HS-5 (cell line): ENCODE measurements around the gene TEC.
"Not testable (repeated sequence)": the region's sequence is repeated elsewhere in the genome, so short reads cannot be mapped to it uniquely, and the experiment has no call there.

Experiments
- DNase-seq: peaks from one replicate; pipeline ENCODE4 v3.0.0-alpha.2; 2012; ENCODE audit warnings: low read depth

TEC gene

DNA sequence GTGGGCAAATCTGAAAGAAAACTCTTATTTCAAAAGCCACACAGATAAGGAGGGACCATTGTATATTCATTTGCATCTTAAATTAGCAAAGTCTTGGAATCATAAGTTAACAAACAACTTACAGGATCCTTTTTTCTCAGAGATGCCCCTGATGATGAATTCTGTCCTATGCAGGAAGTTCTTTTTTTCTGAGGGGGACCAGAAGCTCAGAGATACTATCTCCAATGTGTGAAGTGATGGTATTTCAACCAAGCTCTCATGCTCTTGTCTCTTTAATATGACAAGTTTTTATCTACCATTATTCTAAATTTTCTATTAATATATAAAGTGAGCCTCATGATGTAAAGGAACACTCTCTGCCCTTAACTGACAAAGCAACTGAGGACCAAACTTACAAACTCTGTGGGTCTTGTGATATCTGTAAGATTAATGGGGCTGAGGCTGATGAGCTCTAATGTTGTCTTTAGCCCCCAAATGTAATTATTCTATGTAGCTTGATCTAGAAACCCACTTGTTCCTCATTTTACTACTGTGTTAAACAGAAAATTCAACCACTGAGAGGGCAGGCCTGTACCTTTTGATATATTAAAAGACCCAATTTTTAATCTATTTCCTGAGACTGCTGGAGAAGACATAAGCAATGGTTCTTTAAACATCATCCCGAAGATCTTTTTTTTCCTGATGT lies 27.0 kb downstream of the TEC start:
- DNase-seq = no peak

DNA sequence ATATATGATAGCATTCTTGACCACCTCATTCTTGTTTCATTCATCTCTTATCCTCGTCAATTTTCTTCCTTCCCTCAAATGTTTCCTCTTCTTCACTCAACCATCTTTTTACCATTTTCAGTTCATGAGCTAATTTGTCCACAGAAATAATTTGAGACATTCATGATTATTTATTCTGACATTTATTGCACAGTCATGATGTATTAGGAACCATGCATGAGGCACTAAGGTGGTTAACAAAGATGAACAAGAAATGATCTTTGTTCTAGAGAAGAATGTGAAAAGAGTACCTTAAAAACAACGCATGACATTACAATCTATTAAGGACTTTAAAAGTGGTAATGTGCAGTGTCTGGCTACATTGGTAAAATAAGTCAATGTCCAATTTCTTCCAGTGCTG lies 27.9 kb downstream of the TEC start:
- no peak for DNase-seq

DNA sequence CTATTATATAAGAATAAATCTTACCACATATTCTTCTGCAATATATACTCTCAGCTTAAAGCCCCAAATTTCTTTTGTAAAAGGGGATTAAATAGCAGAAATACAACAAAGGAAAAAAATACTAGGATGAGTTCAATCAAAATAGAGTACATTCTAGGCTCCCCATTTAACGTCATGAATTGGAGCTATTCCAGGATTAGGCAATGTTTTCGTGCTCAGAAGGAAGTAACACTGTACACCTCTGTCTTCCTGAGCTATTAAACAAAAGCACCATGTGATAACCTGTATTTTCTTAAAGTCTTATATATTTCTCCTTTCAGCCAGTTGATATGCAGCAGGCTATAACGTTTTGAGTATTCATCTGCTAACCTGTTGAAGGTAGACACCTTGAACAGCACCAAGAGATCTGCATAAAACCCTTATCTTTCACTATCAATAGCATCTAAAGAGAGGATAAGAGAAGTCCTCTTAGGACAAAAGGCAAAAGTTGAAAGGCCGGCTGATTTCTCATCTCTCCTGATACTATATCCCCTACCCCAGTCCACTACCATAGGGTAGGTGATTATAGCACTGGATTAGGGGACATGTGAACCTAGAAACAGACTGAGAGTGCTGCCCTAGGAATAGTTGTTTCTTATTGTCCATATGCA lies 31.5 kb downstream of the TEC start:
- DNase-seq = no peak

- no peak for DNase-seq
Observed at GRCh38 chr4:48235050-48235449, 34.6 kb downstream of the TEC start.

GRCh38 chr4:48234575-48234974 lies 35.1 kb downstream of the TEC start:
- DNase-seq = no peak

DNA sequence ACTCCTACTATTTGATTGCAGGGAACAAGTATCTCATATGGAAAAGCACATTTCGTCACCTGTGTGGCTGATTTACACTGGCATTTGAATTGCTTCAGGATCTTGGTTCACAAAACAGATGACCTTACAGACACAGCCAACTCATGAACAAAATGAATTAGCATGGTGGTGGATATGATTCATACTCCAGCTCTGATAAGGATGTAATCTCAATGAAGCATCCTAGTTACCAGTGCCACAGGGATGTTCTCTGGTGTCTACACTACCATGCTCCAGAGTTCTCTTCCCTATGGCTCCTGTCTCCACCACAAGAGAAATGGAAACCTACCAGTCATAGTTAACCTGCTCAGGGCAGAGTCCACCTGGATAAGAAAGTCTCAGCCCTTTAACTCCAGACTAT lies 40.7 kb downstream of the TEC start:
- no peak for DNase-seq

- DNase-seq = no peak
Observed at GRCh38 chr4:48227662-48228061, 42.0 kb downstream of the TEC start.

DNA sequence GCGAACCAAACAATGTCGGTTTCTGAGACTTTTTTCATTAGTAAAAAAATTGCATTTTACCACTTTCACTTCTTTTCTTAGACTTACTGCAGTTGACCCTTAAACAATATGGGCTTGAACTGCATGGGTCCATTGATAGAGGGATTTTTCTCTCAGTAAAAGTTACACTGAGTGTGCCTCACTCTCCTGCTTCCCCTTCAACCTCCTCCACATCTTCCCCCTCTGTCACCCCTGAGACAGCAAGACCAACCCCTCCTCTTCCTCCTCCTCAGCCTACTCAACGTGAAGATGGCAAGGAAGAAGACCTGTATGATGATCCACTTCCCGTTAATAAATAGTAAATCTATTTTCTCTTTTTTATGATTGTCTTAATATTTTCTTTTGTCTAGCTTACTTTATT lies 43.4 kb downstream of the TEC start:
- DNase-seq = no peak

DNA sequence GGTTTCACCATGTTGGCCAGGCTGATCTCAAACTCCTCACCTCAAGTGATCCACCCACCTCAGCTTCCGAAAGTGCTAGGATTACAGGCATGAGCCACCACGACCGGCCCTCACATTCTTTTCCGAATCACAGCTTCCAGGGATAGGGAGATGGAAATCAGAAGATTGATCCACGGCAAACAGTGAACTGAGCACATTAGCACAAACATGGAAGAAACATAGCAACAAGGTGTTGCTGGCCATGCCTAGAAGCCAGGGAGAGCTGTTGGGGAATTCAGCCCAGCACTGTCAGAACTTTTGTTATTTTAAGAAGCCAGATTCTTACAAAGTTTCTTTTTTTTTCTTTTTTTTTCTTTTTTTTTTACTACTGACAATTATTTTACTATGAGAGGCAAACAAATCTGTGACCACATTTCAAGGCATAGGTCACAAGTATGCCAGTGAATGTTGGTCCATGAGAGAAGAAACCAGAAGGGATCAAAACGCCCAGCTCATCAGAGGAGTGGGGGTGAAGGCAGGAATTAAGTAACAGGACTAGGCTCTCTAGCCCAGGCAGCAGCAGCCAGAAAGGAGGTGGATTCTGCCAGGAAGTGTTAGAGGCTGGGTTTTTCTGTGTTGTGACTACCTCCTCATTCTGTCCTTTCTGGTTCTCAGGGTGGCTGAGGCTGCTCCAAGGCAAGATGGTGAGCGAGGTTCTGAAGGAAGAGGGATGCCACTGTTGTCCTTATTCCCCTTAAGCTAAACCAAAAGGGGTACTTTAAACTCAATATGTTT lies 44.1 kb downstream of the TEC start:
- DNase-seq = no peak

GRCh38 chr4:48224606-48225005 lies 45.0 kb downstream of the TEC start:
- DNase-seq = no peak

GRCh38 chr4:48223633-48224295 lies 45.9 kb downstream of the TEC start:
- DNase-seq = peak; percentile 26

GRCh38 chr4:48222491-48222890 lies 47.1 kb downstream of the TEC start:
- no peak for DNase-seq

DNA sequence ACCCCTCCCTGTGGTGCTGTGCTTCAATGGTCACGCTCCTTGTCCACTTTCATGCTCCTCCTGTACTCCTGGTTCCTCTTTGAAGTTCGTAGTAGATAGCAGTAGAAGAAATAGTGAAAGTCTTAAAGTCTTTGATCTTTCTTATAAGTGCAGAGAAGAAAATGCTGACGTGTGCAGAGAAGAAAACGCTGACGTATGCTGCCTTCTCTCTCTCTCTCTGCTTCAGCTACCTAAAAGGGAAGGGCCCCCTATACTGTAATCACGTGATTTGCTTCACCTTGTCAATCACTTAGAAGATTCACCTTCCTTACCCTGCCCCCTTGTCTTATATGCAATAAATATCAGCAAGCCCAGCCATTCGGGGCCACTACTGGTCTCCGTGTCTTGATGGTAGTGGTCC lies 50.2 kb downstream of the TEC start:
- not testable (repeated sequence) for DNase-seq

DNA sequence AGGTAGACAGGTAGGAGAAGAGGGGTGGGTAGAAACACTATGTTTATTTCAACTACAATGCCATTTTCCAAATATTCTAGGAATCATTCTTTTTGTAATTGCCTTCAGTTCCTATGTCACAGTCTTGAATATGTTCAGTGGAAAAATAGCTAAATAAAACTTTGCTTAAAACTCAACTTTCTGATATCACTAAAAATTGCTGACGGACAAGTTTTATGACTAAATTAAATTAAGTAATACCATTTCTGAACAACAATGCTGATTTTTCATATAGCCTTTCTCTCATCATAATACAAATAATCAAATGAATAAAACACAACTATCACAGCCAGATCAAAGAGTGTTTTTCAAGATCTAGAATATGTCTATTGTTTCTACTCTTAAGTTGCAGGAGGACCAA lies 53.1 kb downstream of the TEC start:
- no peak for DNase-seq

GRCh38 chr4:48215977-48216376 lies 53.7 kb downstream of the TEC start:
- DNase-seq = no peak

- no peak for DNase-seq
Observed at GRCh38 chr4:48212165-48212564, 57.5 kb downstream of the TEC start.

GRCh38 chr4:48210966-48211328 lies 58.7 kb downstream of the TEC start:
- no peak for DNase-seq

DNA sequence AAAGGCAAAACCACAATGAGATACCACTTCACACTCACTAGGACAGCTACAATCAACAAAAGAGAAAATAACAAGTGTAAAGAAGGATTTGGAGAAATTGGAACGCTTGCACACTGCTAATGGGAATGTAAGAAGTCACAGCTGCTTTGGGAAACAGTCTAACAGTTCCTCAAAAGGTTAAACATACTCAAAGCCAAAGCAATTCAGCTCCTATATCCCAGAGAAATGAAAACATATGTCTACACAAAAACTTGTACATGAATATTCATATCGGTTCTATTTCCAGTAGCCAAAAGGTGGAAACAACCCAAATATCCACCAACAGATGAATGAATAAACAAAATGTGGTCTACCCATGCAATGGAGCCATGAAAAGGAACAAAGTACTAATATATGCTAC lies 64.0 kb downstream of the TEC start:
- no peak for DNase-seq

- no peak for DNase-seq
Observed at GRCh38 chr4:48205107-48205506, 64.5 kb downstream of the TEC start.

DNA sequence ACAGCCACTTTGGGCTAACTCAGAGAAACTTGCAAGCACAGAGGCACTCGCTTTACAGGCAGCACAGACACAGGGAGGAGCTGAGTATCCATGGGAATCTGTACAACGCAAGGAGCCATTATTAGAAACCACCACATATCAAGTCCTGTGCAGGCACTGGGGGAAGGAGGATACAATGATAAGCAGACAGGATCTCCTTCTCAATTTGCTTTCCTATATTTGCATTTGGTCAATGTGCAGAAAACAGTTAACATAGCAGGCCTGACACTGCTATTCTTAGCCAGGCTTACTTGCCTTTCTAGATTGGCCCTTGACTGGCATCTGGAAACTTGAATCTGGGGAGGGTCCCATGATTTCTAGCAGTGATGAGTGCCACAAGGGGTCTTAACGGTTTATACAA lies 65.8 kb downstream of the TEC start:
- no peak for DNase-seq

- no peak for DNase-seq
Observed at GRCh38 chr4:48197643-48198237, 71.9 kb downstream of the TEC start.

DNA sequence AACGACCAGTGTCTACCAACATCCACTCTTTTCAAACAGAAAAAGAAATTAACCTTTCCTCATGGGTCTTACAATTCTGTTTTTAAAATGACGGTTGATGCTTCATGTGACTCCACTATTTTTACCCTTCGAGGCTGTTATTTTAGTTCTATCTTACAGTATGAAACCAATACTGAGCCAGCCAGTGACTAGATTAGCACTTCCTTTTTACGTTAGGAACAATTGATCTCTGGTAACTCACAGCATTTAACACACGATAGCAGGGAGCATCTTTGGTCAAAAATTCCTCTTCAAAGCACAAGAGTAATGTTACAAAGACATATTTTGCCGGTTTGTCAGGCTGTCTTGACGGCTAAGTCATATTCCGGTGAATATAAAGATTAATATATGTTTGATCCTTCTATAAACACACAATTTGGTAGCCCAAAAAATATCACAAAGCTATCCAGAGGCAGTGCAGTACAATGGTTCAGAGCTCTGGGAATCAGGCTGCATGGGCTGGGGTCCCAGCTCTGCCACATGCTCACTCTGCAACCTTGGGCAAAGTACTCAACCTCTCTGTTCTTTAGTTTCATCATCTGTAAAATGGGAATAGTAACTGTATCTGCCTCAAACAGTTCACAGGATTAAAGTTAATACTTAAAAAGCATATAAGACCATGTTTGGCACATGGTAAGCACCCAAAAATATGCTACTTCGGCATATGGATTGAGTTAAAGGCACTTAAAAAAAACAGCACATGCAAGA lies 72.7 kb downstream of the TEC start:
- no peak for DNase-seq
